ENCODE data around the gene FCRL3. TPM values are rescaled to one million over a fixed set of nuclear protein-coding genes. Genes with fewer than 3 reads are reported as not detected.
"Not testable (repeated sequence)": the region's sequence is repeated elsewhere in the genome, so short reads cannot be mapped to it uniquely, and the experiment has no call there.

FCRL3 gene, protein sequence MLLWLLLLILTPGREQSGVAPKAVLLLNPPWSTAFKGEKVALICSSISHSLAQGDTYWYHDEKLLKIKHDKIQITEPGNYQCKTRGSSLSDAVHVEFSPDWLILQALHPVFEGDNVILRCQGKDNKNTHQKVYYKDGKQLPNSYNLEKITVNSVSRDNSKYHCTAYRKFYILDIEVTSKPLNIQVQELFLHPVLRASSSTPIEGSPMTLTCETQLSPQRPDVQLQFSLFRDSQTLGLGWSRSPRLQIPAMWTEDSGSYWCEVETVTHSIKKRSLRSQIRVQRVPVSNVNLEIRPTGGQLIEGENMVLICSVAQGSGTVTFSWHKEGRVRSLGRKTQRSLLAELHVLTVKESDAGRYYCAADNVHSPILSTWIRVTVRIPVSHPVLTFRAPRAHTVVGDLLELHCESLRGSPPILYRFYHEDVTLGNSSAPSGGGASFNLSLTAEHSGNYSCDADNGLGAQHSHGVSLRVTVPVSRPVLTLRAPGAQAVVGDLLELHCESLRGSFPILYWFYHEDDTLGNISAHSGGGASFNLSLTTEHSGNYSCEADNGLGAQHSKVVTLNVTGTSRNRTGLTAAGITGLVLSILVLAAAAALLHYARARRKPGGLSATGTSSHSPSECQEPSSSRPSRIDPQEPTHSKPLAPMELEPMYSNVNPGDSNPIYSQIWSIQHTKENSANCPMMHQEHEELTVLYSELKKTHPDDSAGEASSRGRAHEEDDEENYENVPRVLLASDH
- under 1 TPM in 1 of 4 donors, not detected in 3; 0.33 TPM for total RNA-seq

DNA sequence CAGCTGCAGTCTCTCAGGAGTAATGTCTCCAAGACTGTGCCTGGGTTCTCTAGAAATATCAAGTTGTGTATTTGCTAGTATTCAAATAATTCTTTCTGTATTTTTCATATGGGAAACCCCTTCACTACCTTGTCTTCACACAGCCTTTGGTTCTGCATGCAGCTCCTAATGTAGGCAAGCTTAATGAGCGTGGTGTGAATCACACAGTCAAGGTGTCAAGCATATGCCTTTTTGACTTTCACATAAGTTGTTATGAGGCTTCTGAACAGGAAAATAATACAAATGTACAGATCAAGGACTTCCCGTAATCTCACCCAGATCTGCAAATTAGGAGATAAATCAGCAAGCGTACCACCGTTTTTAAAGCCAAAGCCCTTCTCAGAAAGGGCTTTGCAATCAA, at the start of gene FCRL3:
FCRL3 (minus strand) TSS at position 38 of the 400 bp plus-strand sequence. CDS start 280 bp downstream, outside the sequence.
- Histone ChIP-seq H3K9me3 (no peaks in the 10 kb centered on the region), H3K4me3 (no peak within 1 kb of the TSS), H3K36me3 (no peaks in the 10 kb centered on the region), H3K4me1 (no peaks in the 10 kb centered on the region), H3K27me3 (peaks cover 0 to 5% (median 0%) of the 10 kb centered on the region in 4 donors), H3K27ac (replicated peaks in 1 of 4) (no peak within 1 kb of the TSS)
- intact Hi-C loops (cut with DNase I) = no loop called here
- no peak for DNase-seq (ENCODE audit: extremely low spot score)
- 76% methylated on average over 4 of the region's 4 CpGs for WGBS
- no peak for TF ChIP-seq POLR2AphosphoS5 (IDR thresholded peaks at IDR 0.05)
- TF ChIP-seq POLR2A (IDR thresholded peaks at IDR 0.05; ENCODE audit: low read depth) = no peak
- TF ChIP-seq, protein P1, sequence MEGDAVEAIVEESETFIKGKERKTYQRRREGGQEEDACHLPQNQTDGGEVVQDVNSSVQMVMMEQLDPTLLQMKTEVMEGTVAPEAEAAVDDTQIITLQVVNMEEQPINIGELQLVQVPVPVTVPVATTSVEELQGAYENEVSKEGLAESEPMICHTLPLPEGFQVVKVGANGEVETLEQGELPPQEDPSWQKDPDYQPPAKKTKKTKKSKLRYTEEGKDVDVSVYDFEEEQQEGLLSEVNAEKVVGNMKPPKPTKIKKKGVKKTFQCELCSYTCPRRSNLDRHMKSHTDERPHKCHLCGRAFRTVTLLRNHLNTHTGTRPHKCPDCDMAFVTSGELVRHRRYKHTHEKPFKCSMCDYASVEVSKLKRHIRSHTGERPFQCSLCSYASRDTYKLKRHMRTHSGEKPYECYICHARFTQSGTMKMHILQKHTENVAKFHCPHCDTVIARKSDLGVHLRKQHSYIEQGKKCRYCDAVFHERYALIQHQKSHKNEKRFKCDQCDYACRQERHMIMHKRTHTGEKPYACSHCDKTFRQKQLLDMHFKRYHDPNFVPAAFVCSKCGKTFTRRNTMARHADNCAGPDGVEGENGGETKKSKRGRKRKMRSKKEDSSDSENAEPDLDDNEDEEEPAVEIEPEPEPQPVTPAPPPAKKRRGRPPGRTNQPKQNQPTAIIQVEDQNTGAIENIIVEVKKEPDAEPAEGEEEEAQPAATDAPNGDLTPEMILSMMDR (IDR thresholded peaks at IDR 0.05) = no peak
- no peak for TF ChIP-seq EP300 (IDR thresholded peaks at IDR 0.05)

DNA sequence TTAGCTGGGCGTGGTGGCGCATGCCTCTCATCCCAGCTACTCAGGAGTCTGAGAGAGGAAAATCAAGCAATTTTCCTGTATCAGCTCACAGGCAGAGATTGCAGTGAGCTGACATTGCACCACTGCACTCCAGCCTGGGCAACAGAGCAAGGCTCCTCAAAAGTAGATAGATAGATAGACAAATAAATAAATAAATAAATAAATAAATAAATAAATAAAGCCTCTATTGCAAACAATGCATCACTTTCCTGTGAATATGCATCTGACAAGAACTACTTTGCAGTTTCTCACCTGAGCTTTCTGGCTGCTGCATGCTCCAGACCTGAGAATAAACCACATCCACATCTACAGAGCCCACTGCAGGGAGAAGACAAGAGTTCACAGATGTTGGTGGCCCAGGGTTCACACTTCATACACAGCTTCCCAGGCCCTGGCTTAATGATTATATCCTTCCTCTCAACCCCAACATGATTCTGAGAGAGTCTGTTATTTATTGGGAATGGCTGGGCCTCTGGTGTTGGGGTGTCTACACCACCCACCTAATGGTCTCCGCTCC, 47.8 kb upstream of the FCRL3 start:
- Histone ChIP-seq H3K27me3 (no peaks in the 10 kb centered on the region), H3K4me1 (no peaks in the 10 kb centered on the region), H3K27ac (replicated peaks in 1 of 4) (no peak overlapping the region), H3K36me3 (no peaks in the 10 kb centered on the region), H3K9me3 (no peaks in the 10 kb centered on the region), H3K4me3 (no peak overlapping the region)
- 86% methylated on average over 3 of the region's 3 CpGs for WGBS
- intact Hi-C loops (cut with DNase I) = no loop called here
- TF ChIP-seq EP300 (IDR thresholded peaks at IDR 0.05) (no peak), POLR2AphosphoS5 (IDR thresholded peaks at IDR 0.05) (no peak), POLR2A (IDR thresholded peaks at IDR 0.05; ENCODE audit: low read depth) (no peak)
- TF ChIP-seq, protein P1 (IDR thresholded peaks at IDR 0.05) = no peak
- DNase-seq (ENCODE audit: extremely low spot score) = no peak

DNA sequence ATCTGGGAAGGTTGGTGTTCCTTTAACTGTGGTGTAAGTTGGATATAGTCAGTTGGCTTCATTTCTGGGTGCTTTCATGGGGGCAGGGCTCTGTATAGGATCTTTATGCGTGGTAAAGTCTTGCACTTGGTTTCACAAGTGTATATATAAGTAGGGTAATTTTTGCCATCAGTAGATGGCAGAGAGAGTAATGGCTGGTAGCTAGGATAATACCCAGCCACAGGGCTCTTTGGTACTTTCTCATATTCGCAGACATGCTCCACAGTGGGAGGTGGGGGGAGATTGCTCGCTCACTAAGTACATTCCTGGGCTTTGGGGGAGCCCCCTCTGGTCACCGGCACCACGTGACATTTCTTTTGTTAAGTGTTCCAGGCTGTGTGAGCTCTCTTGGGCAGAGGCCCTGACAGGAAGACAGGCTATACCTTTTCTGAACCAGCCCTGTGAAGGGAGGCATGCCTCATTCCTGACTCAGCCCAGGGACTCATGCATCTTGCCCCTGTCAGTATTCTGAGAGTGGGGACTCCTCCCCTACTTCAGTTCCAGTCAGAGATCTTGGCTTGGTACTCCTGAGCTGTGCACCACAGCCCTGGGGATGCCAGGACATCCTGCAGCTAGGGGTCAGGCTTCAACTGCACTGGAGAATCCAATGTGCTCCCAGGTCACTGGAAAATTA, 38.8 kb upstream of the FCRL3 start:
- intact Hi-C loops (cut with DNase I) = no loop called here
- Histone ChIP-seq H3K36me3 (no peaks in the 10 kb centered on the region), H3K4me1 (no peaks in the 10 kb centered on the region), H3K4me3 (no peak overlapping the region), H3K9me3 (no peaks in the 10 kb centered on the region), H3K27me3 (peaks cover 0 to 8% (median 0%) of the 10 kb centered on the region in 4 donors), H3K27ac (replicated peaks in 1 of 4) (no peak overlapping the region)
- no peak for DNase-seq (ENCODE audit: extremely low spot score)
- 80% methylated on average over 1 of the region's 5 CpGs for WGBS
- no peak for TF ChIP-seq EP300 (IDR thresholded peaks at IDR 0.05)

DNA sequence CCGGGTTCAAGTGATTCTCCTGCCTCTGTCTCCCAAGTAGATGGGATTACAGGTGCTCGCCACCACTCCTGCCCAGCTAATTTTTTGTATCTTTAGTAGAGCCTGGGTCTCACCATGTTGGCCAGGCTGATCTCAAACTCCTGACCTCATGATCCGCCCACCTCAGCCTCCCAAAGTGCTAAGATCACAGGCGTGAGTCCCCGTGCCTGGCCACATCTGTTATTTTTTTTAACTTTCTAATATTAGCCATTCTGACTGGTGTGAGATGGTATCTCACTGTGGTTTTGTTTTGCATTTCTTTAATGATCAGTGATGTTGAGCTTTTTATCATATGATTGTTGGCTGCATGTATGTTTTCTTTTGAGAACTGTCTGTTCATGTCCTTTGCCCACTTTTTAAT, 35.4 kb upstream of the FCRL3 start:
- H3K9me3 ChIP-seq; DNase-seq (ENCODE audit: extremely low spot score); H3K27ac ChIP-seq (replicated peaks in 1 of 4); H3K36me3 ChIP-seq; H3K4me3 ChIP-seq; H3K4me1 ChIP-seq; H3K27me3 ChIP-seq; intact Hi-C loops (cut with DNase I): not testable (repeated sequence)
- WGBS = 81% methylated on average over 5 of the region's 5 CpGs

DNA sequence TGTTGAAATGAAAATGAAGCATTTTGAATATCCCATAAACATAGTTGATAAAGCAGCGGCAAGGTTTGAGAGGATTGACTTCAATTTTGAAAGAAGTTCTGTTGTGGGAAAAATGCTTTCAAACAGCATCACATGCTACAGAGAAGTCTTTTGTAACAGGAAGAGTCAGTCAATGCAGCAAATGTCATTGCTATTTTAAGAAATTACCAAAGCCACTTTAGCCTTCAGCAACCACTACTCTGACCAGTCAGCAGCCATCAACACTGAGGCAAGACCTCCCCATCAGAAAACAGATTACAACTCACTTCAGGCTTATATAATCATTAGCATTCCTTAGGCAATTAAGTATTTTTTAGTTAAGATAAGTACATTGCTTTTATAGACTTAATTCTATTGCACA, 33.8 kb upstream of the FCRL3 start:
- no peak for TF ChIP-seq POLR2A (IDR thresholded peaks at IDR 0.05; ENCODE audit: low read depth)
- TF ChIP-seq, protein P1 (IDR thresholded peaks at IDR 0.05) = no peak
- no peak for TF ChIP-seq POLR2AphosphoS5 (IDR thresholded peaks at IDR 0.05)
- TF ChIP-seq EP300 (IDR thresholded peaks at IDR 0.05) = no peak
- H3K9me3 ChIP-seq = peaks cover 0 to 7% (median 0%) of the 10 kb centered on the region in 4 donors
- intact Hi-C loops (cut with DNase I) = no loop called here
- no peak for DNase-seq (ENCODE audit: extremely low spot score)
- H3K27me3 ChIP-seq = no peaks in the 10 kb centered on the region
- 77% methylated on average over 1 of the region's 1 CpG for WGBS
- H3K27ac ChIP-seq (replicated peaks in 1 of 4) = no peak overlapping the region
- no peaks in the 10 kb centered on the region for H3K4me1 ChIP-seq
- no peak overlapping the region for H3K4me3 ChIP-seq
- H3K36me3 ChIP-seq = no peaks in the 10 kb centered on the region

Data from esophagus muscularis mucosa (tissue), 4 donors.